HL-60/S4 treated with retinoic acid at 250 ng/mL for 4 days and 3 days (cell line): ENCODE results near the gene EBLN2.

ENCODE experiments used
- in situ Hi-C: fragments of 300-500 bp; cut with MboI; formaldehyde crosslinking; loops from 2 replicates; pipeline ENCODE4 v1.7.0; 2022; ENCODE audit warnings: low sequenced_read_pairs

Gene EBLN2

GRCh38 chr3:73061416-73061815 is at the start of gene EBLN2:
TSS of gene EBLN2 (plus strand) at chr3:73061659. CDS start at chr3:73062082, 423 bp downstream.
- in situ Hi-C loops = loop anchor here (25.0 kb wide), 1 partner anchor 124 kb away; no protein-coding TSS in a partner anchor

DNA sequence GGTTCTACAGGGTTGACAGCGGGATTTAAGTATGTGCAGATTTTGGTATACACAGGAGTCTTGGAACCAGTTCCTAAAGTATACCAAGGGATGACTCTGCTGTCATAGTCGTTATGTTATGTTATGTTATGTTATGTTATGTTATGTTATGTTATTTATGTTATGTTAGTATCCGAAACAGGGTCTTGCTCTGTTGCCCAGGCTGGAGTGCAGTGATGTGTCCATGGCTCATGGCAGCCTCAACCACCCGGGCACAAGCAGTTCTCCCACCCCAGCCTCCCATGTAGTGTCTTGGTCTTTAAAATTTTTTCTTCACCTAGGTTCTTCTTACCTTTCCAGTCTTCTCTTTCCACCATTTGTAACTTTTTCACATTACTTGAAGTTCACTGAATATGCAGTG is 43.2 kb upstream of the EBLN2 start:
- in situ Hi-C loops = no loop called here

- in situ Hi-C loops = no loop called here
Observed at GRCh38 chr3:73018790-73019441, 42.5 kb upstream of the EBLN2 start.

GRCh38 chr3:73021301-73021835 is 40.1 kb upstream of the EBLN2 start:
- in situ Hi-C loops = no loop called here

DNA sequence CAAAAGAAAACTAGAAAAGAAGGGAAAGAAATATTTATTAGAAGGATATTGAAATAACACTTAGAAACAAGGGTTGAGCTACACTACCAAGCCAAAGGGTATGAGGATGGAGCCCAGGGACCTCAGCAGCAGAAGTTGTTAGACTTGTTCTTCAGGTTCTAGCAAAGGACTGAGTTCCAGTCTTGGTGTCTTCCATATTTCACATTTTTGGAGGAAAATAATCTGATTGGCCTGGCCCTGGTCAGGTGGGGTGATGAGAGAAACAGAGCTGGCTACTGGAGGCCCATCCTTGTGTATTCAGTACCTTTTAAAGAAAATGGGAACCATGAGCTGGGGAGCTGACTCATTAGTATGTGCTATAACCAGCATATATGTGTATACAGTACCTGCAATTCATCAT is 36.6 kb upstream of the EBLN2 start:
- in situ Hi-C loops = no loop called here

- in situ Hi-C loops = no loop called here
Observed at GRCh38 chr3:73026111-73026759, 35.2 kb upstream of the EBLN2 start.

- in situ Hi-C loops = no loop called here
Observed at GRCh38 chr3:73026760-73027113, 34.7 kb upstream of the EBLN2 start.

- in situ Hi-C loops = no loop called here
Observed at GRCh38 chr3:73028803-73029202, 32.7 kb upstream of the EBLN2 start.

GRCh38 chr3:73029321-73029796 is 32.1 kb upstream of the EBLN2 start:
- in situ Hi-C loops = no loop called here

DNA sequence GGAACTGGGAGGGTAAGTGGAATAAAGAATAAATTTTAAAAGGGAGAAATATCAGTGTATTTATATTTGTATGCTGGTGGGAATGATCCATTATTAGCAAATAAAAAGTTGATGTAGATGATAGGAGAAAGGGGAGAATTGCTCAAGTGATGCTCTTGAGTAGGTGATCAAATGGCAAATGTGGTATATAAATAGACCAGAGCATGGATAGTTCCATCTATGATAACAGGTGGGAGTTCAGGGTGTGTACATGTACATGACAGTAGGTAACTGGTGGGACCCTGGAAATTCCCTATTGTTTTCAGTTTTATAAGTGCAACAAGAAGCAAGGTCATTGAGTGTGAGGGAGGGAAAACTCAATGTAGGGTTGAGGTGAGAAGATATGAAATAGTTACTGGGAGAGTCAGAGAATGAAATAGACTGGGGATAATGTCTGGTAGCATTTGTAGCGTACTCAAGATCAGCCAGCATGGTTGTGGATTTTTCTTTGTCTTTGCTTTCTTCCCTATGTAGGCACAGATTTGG is 31.3 kb upstream of the EBLN2 start:
- in situ Hi-C loops = no loop called here

GRCh38 chr3:73031573-73032103 is 29.8 kb upstream of the EBLN2 start:
- in situ Hi-C loops = no loop called here

GRCh38 chr3:73036694-73037591 is 24.5 kb upstream of the EBLN2 start:
- in situ Hi-C loops = no loop called here

- in situ Hi-C loops = no loop called here
Observed at GRCh38 chr3:73041537-73041936, 19.9 kb upstream of the EBLN2 start.

DNA sequence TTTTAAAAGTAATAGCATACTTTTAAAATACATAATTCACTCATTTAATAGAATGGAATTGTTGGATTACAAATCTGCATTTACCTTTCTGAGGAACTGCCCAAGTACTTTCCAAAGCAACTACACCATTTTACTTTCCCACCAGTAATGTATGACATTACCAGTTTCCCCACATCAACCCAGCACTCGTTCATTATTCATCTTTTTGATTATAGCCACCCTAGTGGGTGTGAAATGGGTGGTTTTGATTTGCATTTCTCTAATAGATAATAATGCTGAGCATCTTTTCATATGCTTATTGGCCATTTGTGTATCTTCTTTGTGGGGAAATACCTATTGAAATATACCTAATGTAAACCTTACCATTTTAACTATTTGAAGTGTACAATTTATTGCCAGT is 18.0 kb upstream of the EBLN2 start:
- in situ Hi-C loops = no loop called here

DNA sequence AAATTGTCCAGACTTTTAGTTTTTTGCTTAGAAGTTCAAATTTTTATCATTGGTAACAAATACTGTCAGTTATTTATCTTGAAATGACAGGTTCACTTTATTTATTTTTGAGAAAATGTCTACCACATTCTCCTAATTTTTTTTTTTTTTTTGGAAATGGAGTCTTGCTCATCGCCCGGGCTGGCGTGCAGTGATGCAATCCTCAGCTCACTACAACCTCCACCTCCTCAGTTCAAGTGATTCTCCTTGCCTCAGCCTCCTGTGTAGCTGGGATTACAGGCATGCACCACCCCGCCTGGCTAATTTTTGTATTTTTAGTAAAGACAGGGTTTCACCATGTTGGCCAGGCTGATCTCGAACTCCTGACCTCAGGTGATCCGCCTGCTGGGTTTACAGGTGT is 16.1 kb upstream of the EBLN2 start:
- in situ Hi-C loops = no loop called here

DNA sequence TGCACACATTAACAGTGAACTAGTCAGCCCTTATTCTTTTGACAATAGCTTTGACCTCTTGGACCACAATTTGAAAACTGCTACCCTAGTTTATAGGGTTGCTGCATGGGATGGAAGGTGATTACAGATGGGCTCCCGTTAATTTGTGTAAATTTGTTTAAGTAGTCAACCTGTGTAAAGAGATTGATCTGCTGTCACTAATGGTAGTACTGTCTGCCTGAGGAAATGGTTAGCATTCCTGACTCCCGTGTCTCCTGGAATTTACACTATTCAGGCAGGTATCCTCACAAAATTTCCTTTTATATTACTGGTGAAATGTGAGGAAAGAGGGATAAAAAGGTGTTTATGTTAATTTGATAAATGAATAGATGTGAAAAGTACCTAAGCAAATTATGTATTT is 15.3 kb upstream of the EBLN2 start:
- in situ Hi-C loops = no loop called here

DNA sequence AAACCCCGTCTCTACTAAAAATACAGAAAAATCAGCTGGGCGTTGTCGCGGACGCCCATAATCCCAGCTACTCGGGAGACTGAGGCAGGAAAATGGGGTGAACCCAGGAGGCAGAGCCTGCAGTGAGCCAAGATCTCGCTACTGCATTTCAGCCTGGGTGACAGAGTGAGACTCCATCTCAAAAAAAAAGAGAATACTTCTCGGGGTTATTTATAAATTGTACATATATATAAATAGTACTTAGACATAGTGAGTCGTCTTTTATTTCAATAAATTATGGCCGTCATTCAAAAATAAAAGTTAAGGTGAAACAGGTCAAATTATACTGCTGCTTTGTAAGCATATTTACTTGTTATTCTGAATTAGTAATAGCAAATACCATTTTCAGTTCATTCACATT is 12.1 kb upstream of the EBLN2 start:
- in situ Hi-C loops = no loop called here

DNA sequence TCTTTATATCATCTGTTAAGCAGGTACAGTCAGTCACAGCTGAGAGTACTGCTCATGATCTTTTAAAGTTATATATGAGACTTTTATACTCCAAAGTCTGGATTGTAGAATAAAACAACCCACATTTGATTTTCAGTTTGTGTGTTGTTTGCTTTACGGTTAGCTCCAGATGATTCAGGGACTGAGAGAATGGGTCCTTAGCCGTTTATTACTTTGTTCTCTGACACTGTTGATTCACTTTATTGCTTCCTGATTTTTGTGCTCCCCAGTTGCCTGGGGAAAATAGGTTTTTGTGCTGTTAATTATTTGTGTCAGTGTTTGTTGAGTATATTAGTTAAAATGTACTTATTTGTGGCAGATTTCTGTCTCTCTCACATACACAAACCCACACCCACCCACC is 8.6 kb upstream of the EBLN2 start:
- in situ Hi-C loops = loop anchor here (25.0 kb wide), 1 partner anchor 116 kb away; no protein-coding TSS in a partner anchor

- in situ Hi-C loops = loop anchor here (25.0 kb wide), 1 partner anchor 118 kb away; no protein-coding TSS in a partner anchor
Observed at GRCh38 chr3:73055583-73055982, 5.9 kb upstream of the EBLN2 start.

DNA sequence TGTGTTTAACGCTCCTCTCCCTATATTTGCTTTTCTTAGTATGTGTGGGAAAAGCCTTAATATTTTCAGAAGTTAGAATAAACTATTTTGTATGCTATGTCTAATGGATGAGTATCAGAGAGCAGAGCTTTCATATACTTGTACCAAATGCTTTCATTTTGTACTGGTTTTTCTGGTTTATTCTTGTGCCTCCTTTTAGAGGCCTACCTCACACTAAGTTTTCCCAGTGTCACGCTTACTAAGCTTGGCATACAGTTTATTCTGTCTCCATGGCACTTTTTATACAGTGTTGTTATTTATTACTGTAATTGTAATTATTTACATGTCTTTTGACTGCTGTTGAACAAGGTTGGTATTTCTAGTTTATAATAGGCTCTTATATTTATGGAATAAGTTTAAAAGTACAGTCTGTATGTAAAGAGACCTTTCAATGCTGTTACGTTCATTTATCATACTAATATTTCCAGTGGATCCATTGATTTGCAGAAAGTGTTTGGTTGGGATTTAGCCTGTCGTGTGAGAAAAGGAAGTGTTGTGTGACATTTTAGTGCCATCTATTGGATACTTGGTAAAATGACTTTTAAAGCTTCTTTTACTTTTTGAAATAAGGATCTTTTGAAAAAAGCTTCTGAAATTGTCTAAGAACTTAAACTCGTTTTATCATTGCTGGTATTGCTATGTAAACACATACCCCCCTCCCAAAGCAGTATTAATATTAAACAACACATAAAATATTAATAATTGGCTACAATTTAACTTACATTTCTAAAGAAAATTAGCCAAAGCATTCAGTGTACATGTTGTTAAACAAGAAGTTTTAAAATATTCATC is 5.2 kb upstream of the EBLN2 start:
- in situ Hi-C loops = loop anchor here (25.0 kb wide), 1 partner anchor 119 kb away; no protein-coding TSS in a partner anchor
